HL-60 (cell line): ENCODE results near the gene SOX18.

ENCODE experiments used
- DNase-seq, 2 experiments: peaks; one replicate each; pipeline ENCODE4 v3.0.0-alpha.2; 2010 to 2020; ENCODE audit warnings: low read depth in 1 of 2, low spot score in 1 of 2
- H3K27ac ChIP-seq: fragments of 250-450 bp; sonication (Bioruptor Pico); replicated peaks from 2 replicates; pipeline ENCODE4 v1.5.1; 2020; ENCODE audit warnings: mild to moderate bottlenecking, moderate library complexity
- H3K27me3 ChIP-seq: fragments of 250-450 bp; sonication (Bioruptor Pico); 2 replicates; pipeline ENCODE4 v1.5.1; 2021; ENCODE audit warnings: mild to moderate bottlenecking, moderate library complexity; ENCODE audit not compliant: insufficient read depth, poor library complexity, severe bottlenecking
- H3K4me3 ChIP-seq: replicated peaks from 2 replicates; pipeline ENCODE4 v1.5.1; 2011; ENCODE audit warnings: mild to moderate bottlenecking, control low read depth, low read length; ENCODE audit not compliant: insufficient read depth
- GABPA ChIP-seq: IDR thresholded peaks from 2 replicates; pipeline ENCODE4 v1.6.1; 2012; ENCODE audit warnings: low read depth
- POLR2AphosphoS5 ChIP-seq: IDR thresholded peaks from 2 replicates; pipeline ENCODE4 v1.6.1; 2012; ENCODE audit warnings: low read depth
- SPI1 ChIP-seq: IDR thresholded peaks from 2 replicates; pipeline ENCODE4 v1.6.1; 2012; ENCODE audit warnings: low read depth, mild to moderate bottlenecking, borderline replicate concordance
- TF ChIP-seq, protein P1 (sequence below): IDR thresholded peaks from one replicate; pipeline ENCODE4 v1.5.1; 2011; ENCODE audit warnings: low read length, control low read depth, inconsistent platforms; ENCODE audit not compliant: insufficient read depth
- TF ChIP-seq, protein P2 (sequence below): IDR thresholded peaks from 2 replicates; pipeline ENCODE4 v1.6.1; 2012; ENCODE audit warnings: low read depth; ENCODE audit not compliant: insufficient replicate concordance

Gene SOX18

DNA sequence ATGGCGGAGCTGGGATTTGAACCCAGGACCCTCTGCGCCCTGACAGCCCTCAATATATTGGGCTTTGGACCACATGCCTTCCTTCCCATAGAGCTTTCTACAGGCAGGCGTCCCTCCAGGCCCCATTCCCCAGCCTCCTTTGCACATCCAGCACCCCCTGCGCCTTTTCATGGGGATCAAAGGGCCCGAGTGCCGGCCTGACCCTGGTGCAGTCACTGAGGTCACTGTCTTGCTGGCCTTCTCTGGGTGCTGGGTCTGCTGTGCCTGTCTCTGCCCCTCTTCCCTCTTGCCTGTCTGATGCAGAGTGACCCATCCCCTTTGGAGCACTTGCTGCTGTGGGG is 32.2 kb upstream of the SOX18 start:
- Histone ChIP-seq H3K27ac (peak overlapping the region; percentile 95), H3K4me3 (no peak overlapping the region), H3K27me3 (no peaks in the 10 kb centered on the region)
- no peak for DNase-seq
- no peak for TF ChIP-seq GABPA
- TF ChIP-seq SPI1: no peak
- TF ChIP-seq, protein P1, sequence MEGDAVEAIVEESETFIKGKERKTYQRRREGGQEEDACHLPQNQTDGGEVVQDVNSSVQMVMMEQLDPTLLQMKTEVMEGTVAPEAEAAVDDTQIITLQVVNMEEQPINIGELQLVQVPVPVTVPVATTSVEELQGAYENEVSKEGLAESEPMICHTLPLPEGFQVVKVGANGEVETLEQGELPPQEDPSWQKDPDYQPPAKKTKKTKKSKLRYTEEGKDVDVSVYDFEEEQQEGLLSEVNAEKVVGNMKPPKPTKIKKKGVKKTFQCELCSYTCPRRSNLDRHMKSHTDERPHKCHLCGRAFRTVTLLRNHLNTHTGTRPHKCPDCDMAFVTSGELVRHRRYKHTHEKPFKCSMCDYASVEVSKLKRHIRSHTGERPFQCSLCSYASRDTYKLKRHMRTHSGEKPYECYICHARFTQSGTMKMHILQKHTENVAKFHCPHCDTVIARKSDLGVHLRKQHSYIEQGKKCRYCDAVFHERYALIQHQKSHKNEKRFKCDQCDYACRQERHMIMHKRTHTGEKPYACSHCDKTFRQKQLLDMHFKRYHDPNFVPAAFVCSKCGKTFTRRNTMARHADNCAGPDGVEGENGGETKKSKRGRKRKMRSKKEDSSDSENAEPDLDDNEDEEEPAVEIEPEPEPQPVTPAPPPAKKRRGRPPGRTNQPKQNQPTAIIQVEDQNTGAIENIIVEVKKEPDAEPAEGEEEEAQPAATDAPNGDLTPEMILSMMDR: no peak
- TF ChIP-seq, protein P2, sequence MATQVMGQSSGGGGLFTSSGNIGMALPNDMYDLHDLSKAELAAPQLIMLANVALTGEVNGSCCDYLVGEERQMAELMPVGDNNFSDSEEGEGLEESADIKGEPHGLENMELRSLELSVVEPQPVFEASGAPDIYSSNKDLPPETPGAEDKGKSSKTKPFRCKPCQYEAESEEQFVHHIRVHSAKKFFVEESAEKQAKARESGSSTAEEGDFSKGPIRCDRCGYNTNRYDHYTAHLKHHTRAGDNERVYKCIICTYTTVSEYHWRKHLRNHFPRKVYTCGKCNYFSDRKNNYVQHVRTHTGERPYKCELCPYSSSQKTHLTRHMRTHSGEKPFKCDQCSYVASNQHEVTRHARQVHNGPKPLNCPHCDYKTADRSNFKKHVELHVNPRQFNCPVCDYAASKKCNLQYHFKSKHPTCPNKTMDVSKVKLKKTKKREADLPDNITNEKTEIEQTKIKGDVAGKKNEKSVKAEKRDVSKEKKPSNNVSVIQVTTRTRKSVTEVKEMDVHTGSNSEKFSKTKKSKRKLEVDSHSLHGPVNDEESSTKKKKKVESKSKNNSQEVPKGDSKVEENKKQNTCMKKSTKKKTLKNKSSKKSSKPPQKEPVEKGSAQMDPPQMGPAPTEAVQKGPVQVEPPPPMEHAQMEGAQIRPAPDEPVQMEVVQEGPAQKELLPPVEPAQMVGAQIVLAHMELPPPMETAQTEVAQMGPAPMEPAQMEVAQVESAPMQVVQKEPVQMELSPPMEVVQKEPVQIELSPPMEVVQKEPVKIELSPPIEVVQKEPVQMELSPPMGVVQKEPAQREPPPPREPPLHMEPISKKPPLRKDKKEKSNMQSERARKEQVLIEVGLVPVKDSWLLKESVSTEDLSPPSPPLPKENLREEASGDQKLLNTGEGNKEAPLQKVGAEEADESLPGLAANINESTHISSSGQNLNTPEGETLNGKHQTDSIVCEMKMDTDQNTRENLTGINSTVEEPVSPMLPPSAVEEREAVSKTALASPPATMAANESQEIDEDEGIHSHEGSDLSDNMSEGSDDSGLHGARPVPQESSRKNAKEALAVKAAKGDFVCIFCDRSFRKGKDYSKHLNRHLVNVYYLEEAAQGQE: no peak
- no peak for TF ChIP-seq POLR2AphosphoS5

DNA sequence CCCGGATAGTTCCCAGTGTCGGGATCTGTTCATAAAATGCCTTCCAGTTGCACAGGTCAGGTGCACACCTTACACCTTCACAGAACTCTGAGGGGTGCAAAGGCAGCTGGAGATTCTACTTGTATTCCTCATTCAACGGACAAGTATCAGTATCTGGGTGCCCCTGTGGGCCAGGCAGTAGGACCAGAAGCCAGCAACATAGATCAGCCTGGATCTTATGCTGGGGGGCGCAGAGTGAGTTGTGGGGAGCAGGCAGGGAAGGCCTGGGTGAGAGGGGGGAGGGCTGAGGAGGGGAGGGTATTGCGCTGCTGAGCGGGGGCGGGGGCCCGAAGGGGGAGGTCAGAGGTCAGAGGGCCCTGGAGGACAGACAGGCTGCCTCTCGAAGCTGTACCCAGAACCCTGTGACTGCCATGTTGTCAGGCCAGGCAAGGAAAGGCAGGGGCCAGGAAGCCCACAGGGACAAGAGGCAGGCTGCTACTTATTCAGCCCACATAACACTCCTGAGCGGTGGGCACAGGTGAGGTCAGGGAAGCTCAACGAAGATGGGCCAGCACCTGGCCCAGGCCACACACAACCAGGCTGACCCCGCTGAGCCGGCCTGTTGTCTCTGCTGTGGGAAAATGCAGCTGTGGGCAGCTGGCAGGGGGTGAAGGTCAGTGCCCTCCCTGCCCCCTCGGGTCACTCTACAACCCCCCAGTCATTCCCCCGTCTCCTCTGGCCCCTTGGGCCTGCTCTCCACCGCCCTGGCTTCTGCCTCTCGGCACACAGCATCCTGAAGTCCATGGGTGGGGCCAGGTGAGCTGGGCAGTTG is 31.6 kb upstream of the SOX18 start:
- Histone ChIP-seq H3K27me3 (no peaks in the 10 kb centered on the region), H3K27ac (peak overlapping the region; percentile 95), H3K4me3 (peak overlapping the region; percentile 74)
- TF ChIP-seq GABPA: no peak
- TF ChIP-seq POLR2AphosphoS5: no peak
- TF ChIP-seq, protein P1: no peak
- no peak for TF ChIP-seq SPI1
- TF ChIP-seq, protein P2: no peak
- no peak for DNase-seq

- no peak for DNase-seq
- Histone ChIP-seq H3K27ac (peak within 1 kb of the TSS; percentile 97), H3K27me3 (no peaks in the 10 kb centered on the region), H3K4me3 (peak within 1 kb of the TSS; percentile 83)
- TF ChIP-seq GABPA (no peak), SPI1 (no peak), POLR2AphosphoS5 (no peak; the same call in none of the 2 replicates)
- TF ChIP-seq, protein P2: no peak
- TF ChIP-seq, protein P1: no peak
Measured at GRCh38 chr20:64080013-64080812, 30.8 kb upstream of the SOX18 start, which contains the start of gene OPRL1. TSS of gene OPRL1 (plus strand) at chr20:64080082. CDS start at chr20:64092721, 12,639 bp downstream.
